Measurements from ENCODE around the gene PPP2R5D.

GRCh38 chr6:42937548-42938427 lies 46.6 kb upstream of the PPP2R5D start:
- TF ChIP-seq CTCF (IDR thresholded peaks at IDR 0.05; ENCODE audit: low read length) (no peak), EZH2 (optimal IDR thresholded peaks at IDR 0.05; ENCODE audit: low read depth, low read length) (no peak)

All from MM.1S (cell line).